Central memory CD8-positive, alpha-beta T cell (primary cell): ENCODE data around the gene RNF186.
"Not testable (repeated sequence)": the region's sequence is repeated elsewhere in the genome, so short reads cannot be mapped to it uniquely, and the experiment has no call there.

Experiments used
- ATAC-seq: fragments of 150-1000 bp; cut with Tn5 transposase; replicated peaks from 2 replicates; pipeline ENCODE4 v1.10.0; 2022; ENCODE audit warnings: mild to moderate bottlenecking, moderate FRiP score, moderate number of reproducible peaks; ENCODE audit not compliant: poor library complexity, severe bottlenecking; ENCODE audit errors: extremely low read depth
- DNase-seq, 2 donors: peaks; one replicate each; pipeline ENCODE4 v3.0.0; 2021; ENCODE audit warnings: low spot score in 2 of 2
- H3K27ac Mint-ChIP-seq: one replicate; pipeline ENCODE4 v1.8.0; 2022; ENCODE audit warnings: low read depth, mild to moderate bottlenecking, moderate library complexity, mixed read lengths
- H3K27me3 Mint-ChIP-seq: one replicate; pipeline ENCODE4 v1.8.0; 2022; ENCODE audit warnings: mixed read lengths
- H3K36me3 Mint-ChIP-seq: one replicate; pipeline ENCODE4 v1.8.0; 2022; ENCODE audit warnings: mild to moderate bottlenecking, moderate library complexity, mixed read lengths; ENCODE audit not compliant: insufficient read depth
- H3K4me1 Mint-ChIP-seq: one replicate; pipeline ENCODE4 v1.8.0; 2022; ENCODE audit warnings: mixed read lengths
- H3K4me3 Mint-ChIP-seq: one replicate; pipeline ENCODE4 v1.8.0; 2022; ENCODE audit warnings: mild to moderate bottlenecking, moderate library complexity, mixed read lengths
- H3K9me3 Mint-ChIP-seq: one replicate; pipeline ENCODE4 v1.8.0; 2022; ENCODE audit warnings: mixed read lengths

RNF186 gene

DNA sequence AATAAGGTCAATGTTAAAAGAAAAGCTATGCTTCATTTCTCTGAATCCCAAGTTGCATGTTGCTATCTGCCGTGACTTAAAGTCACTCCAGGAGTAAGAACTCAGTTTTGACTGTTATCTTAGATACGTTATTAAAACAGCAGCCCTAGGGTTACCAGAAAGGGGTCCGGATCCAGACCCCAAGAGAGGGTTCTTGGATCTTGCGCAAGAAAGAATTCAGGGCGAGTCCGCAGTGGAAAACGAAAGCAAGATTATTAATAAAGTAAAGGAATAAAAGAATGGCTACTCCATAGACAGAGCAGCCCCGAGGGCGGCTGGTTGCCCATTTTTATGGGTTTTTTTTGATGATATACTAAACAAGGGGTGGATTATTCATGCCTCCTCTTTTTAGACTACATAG, 32.3 kb upstream of the RNF186 start:
- H3K4me1 Mint-ChIP-seq, H3K36me3 Mint-ChIP-seq: not testable (repeated sequence)
- peaks cover 32% of the 10 kb centered on the region for H3K27me3 Mint-ChIP-seq

GRCh38 chr1:19846338-19846737, 31.3 kb upstream of the RNF186 start:
- Mint-ChIP-seq H3K36me3 (no peaks in the 10 kb centered on the region), H3K27ac (no peak overlapping the region), H3K9me3 (no peaks in the 10 kb centered on the region), H3K27me3 (peaks cover 32% of the 10 kb centered on the region), H3K4me3 (no peak overlapping the region), H3K4me1 (no peaks in the 10 kb centered on the region)
- no peak for DNase-seq
- ATAC-seq: no peak

More for the DNA sequence above, 32.3 kb upstream of the RNF186 start:
- ATAC-seq, H3K27ac Mint-ChIP-seq, H3K9me3 Mint-ChIP-seq, DNase-seq, H3K4me3 Mint-ChIP-seq: not testable (repeated sequence)

GRCh38 chr1:19845555-19845954, 30.5 kb upstream of the RNF186 start:
- DNase-seq: no peak
- H3K9me3 Mint-ChIP-seq: no peaks in the 10 kb centered on the region

DNA sequence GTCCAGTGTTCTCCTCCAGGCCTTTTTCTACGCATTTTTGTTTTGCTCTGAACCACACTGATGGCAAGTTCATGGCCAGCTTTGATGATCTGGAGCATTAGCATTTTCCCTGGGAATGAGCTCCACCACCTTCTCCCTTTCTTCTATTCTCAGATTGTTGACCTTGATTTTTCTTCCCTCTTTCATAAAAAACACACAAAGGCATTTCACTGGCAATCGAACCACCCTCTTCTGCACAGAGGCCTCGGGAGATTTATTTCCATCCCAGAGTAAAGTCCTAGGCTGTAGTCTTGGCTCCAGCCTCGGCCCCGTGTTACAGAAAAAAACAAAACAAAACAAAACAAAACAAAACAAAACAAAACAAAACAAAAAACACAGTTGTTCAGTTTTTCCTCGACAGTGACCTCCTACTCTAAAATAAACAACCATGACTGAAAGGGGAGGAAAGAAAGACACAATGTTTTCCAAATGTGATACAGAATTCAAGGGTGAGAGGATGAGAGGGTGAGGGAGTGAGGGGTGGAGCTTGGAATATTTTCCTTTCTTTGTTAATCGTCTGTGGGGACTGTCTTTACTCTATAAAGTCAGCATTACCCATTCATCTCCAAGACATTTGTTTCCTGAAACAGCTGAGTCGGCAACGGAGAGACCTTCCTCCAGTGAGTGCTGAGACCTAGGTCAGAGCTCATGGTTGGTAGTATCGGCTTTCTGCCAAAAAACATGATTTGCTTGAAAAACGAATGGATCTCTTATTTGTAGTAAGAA, 29.8 kb upstream of the RNF186 start:
- DNase-seq (no peak), ATAC-seq (no peak)
- Mint-ChIP-seq H3K4me1 (no peaks in the 10 kb centered on the region), H3K9me3 (no peaks in the 10 kb centered on the region), H3K27ac (no peak overlapping the region), H3K36me3 (no peaks in the 10 kb centered on the region), H3K27me3 (peaks cover 32% of the 10 kb centered on the region), H3K4me3 (no peak overlapping the region)

More at GRCh38 chr1:19845555-19845954, 30.5 kb upstream of the RNF186 start:
- peaks cover 32% of the 10 kb centered on the region for H3K27me3 Mint-ChIP-seq
- ATAC-seq: no peak
- no peak overlapping the region for H3K4me3 Mint-ChIP-seq
- H3K27ac Mint-ChIP-seq: no peak overlapping the region
- H3K36me3 Mint-ChIP-seq: no peaks in the 10 kb centered on the region
- no peaks in the 10 kb centered on the region for H3K4me1 Mint-ChIP-seq

- Mint-ChIP-seq H3K4me3 (no peak overlapping the region), H3K27ac (no peak overlapping the region), H3K4me1 (no peaks in the 10 kb centered on the region), H3K9me3 (no peaks in the 10 kb centered on the region), H3K36me3 (no peaks in the 10 kb centered on the region), H3K27me3 (peaks cover 40% of the 10 kb centered on the region)
- no peak for DNase-seq
- no peak for ATAC-seq
Measured at GRCh38 chr1:19840228-19840627, 25.1 kb upstream of the RNF186 start.

DNA sequence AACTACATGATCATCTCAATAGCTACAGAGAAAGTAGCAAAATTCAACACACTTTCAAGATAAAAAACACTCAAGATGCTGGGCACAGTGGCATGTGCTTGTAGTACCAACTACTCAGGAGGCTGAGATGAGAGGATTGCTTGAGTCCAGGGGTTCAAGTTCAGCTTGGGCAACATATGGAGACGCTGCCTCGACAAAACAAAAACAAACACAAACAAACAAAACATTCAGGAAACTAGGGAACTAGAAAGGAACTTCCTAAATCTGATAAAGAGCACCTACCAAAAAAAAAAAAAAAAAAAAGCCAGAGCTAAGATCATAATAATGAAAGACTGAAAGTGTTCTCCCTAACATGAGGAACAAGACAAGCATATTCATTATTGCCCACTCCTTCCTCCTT, 22.8 kb upstream of the RNF186 start:
- Mint-ChIP-seq H3K4me1 (no peaks in the 10 kb centered on the region), H3K4me3 (no peak overlapping the region), H3K27ac (no peak overlapping the region), H3K36me3 (no peaks in the 10 kb centered on the region), H3K27me3 (peaks cover 44% of the 10 kb centered on the region), H3K9me3 (no peaks in the 10 kb centered on the region)
- DNase-seq (no peak), ATAC-seq (no peak)

DNA sequence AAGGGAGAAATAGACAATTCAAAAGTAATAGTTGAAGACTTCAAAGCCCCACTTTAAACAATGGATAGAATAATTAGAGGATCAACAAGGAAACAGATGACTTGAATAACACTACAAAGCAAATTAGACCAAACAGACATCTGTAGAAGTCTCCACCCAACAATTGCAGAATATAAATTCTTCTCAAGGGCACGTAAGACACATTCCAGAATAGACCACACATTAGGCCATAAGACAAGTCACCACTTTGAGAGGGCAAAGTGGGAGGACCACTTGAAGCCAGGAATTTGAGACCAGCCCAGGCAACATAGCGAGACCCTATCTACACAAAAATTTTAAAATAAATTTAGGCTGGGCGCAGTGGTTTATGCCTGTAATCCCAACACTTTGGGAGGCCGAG, 20.5 kb upstream of the RNF186 start:
- no peaks in the 10 kb centered on the region for H3K4me1 Mint-ChIP-seq
- ATAC-seq: no peak
- no peak overlapping the region for H3K27ac Mint-ChIP-seq
- no peak overlapping the region for H3K4me3 Mint-ChIP-seq
- no peaks in the 10 kb centered on the region for H3K9me3 Mint-ChIP-seq
- DNase-seq: no peak
- H3K36me3 Mint-ChIP-seq: no peaks in the 10 kb centered on the region
- H3K27me3 Mint-ChIP-seq: peaks cover 67% of the 10 kb centered on the region

GRCh38 chr1:19831441-19831840, 16.4 kb upstream of the RNF186 start:
- peaks cover 83% of the 10 kb centered on the region for H3K27me3 Mint-ChIP-seq
- ATAC-seq: no peak
- no peak for DNase-seq
- H3K4me3 Mint-ChIP-seq: no peak overlapping the region
- H3K36me3 Mint-ChIP-seq: no peaks in the 10 kb centered on the region
- no peaks in the 10 kb centered on the region for H3K9me3 Mint-ChIP-seq
- no peaks in the 10 kb centered on the region for H3K4me1 Mint-ChIP-seq
- no peak overlapping the region for H3K27ac Mint-ChIP-seq

DNA sequence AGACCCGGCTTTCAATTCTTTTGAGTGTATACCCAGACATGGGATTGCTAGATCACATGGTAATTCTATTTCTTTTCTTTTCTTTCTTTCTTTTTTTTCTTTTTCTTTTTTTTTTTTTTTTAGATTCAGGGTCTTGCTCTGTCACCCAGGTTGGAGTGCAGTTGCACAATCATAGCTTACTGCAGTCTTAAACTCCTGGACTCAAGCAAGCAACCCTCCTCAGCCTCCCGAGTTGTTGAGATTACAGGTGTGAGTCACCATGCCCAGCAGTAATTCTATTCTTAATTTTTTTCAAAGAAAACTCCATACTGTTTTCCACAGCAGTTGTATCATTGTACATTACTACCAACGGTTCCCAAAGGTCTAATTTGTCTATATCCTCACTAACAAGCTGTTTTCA, 13.5 kb upstream of the RNF186 start:
- H3K27ac Mint-ChIP-seq: no peak overlapping the region
- DNase-seq (no peak), ATAC-seq (no peak)
- H3K36me3 Mint-ChIP-seq: no peaks in the 10 kb centered on the region
- H3K4me1 Mint-ChIP-seq: no peaks in the 10 kb centered on the region
- H3K27me3 Mint-ChIP-seq: peaks cover 72% of the 10 kb centered on the region
- no peaks in the 10 kb centered on the region for H3K9me3 Mint-ChIP-seq
- H3K4me3 Mint-ChIP-seq: no peak overlapping the region

DNA sequence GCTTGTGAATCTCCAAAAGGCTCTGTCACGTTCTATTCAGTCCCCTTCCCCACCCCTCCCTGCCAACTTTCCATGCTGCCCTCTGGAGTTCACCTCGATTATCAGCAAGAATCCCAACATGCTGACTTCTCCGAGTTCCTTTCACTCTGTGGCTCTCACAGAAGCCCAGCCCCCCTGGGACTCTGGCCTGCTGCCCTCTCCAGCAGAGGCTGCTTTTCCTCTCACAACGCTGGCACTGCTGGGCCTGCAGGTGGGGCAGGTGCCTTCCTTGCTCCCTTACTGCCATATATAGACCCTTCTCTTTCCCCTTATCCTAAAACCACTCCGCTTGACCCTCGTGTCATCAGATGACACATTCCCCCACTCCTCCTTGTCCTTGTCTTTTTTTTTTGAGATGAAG, 10.2 kb upstream of the RNF186 start:
- no peaks in the 10 kb centered on the region for H3K9me3 Mint-ChIP-seq
- no peaks in the 10 kb centered on the region for H3K4me1 Mint-ChIP-seq
- H3K27ac Mint-ChIP-seq: no peak overlapping the region
- no peak for ATAC-seq
- H3K27me3 Mint-ChIP-seq: peaks cover 41% of the 10 kb centered on the region
- no peak overlapping the region for H3K4me3 Mint-ChIP-seq
- no peaks in the 10 kb centered on the region for H3K36me3 Mint-ChIP-seq
- DNase-seq: no peak

- peaks cover 34% of the 10 kb centered on the region for H3K27me3 Mint-ChIP-seq
- ATAC-seq: no peak
- DNase-seq: no peak
Measured at GRCh38 chr1:19824541-19824940, 9.5 kb upstream of the RNF186 start.

DNA sequence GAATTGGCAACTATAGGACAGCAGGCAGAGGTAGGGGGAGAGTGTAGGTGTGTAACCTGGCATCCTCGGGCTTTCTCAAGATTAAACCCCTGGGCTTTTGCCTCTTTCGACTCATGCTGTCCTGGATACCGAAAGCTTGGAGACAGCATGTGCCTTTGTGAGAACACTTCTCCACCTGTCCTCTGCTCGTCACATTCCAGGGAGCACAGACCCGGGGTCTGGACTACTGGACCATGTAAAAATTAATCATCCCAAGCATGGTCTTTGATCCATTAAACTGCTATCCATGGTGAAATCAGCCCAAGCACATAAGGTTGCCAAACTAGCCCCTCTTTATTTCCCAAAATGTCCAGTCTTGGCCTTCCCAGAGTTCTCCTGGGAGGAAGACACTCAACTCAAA, 9.0 kb upstream of the RNF186 start:
- Mint-ChIP-seq H3K4me1 (no peaks in the 10 kb centered on the region), H3K9me3 (no peaks in the 10 kb centered on the region), H3K36me3 (peaks cover 3% of the 10 kb centered on the region), H3K27me3 (peaks cover 29% of the 10 kb centered on the region), H3K27ac (no peak overlapping the region), H3K4me3 (no peak overlapping the region)
- DNase-seq: no peak
- ATAC-seq: no peak

More at GRCh38 chr1:19824541-19824940, 9.5 kb upstream of the RNF186 start:
- H3K27ac Mint-ChIP-seq: no peak overlapping the region
- H3K4me3 Mint-ChIP-seq: no peak overlapping the region
- peaks cover 3% of the 10 kb centered on the region for H3K36me3 Mint-ChIP-seq
- no peaks in the 10 kb centered on the region for H3K4me1 Mint-ChIP-seq
- H3K9me3 Mint-ChIP-seq: no peaks in the 10 kb centered on the region

DNA sequence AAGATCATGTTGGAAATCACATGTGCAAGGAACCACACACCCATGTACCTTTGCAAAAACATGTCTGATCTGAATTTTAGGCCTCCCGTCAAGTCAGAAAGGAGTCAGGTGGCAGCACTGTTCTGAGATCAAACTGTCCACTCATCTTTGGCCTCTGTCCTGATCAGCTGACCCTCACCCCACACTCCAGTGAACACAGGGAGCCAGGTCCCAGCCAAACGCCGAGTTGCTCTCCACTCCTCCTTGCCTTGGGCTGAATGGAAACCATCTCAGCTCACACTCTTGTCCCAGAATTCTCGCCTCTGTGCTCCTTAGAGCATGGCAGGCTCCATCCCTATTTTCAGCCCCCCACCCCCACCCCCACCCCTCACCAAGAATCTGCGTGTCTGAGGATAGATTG, 4.6 kb upstream of the RNF186 start:
- H3K4me3 Mint-ChIP-seq: no peak overlapping the region
- H3K36me3 Mint-ChIP-seq: peaks cover 3% of the 10 kb centered on the region
- no peak overlapping the region for H3K27ac Mint-ChIP-seq
- no peak for ATAC-seq
- H3K27me3 Mint-ChIP-seq: no peaks in the 10 kb centered on the region
- no peaks in the 10 kb centered on the region for H3K9me3 Mint-ChIP-seq
- no peak for DNase-seq
- no peaks in the 10 kb centered on the region for H3K4me1 Mint-ChIP-seq
